T-helper 22 cell (primary cell): ENCODE measurements around the gene F7.
"Not testable (repeated sequence)": the region's sequence is repeated elsewhere in the genome, so short reads cannot be mapped to it uniquely, and the experiment has no call there.

Experiments used
- DNase-seq: peaks from one replicate; pipeline ENCODE4 v3.0.0-alpha.2; 2020; ENCODE audit warnings: low read depth

The F7 gene

GRCh38 chr13:113072376-113072775 is 33.2 kb upstream of the F7 start:
- no peak for DNase-seq

GRCh38 chr13:113073942-113074341 is 31.6 kb upstream of the F7 start:
- DNase-seq, result no peak

DNA sequence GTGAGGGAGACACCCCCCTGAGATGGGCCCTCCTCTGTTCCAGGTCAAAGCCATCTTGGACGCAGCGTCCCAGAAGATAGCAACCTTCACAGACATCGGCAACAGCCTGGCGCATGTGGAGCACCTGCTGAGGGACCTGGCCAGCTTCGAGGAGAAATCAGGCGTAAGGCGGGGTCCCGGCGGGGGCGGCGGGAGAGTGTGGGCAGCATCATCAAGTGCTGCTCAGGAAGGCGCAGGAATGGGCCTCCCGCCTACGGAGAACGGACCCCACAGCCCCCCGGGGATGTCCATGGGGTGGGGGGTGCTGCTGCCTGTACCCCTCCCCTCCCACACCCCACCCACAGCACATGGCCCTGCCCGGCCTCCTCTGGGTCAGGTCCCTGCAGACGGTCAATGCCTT is 31.2 kb upstream of the F7 start:
- no peak for DNase-seq

DNA sequence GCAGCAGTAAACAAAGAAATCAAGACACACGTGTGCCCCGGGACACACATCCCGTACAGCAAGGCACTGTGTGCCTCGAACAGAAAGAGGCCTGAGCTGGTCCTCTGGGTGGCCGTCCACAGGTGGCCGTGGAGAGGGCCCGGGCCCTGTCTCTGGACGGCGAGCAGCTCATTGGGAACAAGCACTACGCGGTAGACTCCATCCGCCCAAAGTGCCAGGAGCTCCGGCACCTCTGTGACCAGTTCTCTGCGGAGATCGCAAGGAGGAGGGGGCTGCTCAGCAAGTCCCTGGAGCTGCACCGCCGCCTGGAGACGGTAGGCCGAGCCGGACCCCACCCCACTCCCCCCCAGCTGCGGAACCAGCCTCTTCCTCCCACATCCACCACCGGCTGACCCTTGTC is 30.7 kb upstream of the F7 start:
- DNase-seq, result no peak

GRCh38 chr13:113075711-113076110 is 29.9 kb upstream of the F7 start:
- DNase-seq, result no peak

- no peak for DNase-seq
Measured at GRCh38 chr13:113076681-113077401, 28.8 kb upstream of the F7 start.

DNA sequence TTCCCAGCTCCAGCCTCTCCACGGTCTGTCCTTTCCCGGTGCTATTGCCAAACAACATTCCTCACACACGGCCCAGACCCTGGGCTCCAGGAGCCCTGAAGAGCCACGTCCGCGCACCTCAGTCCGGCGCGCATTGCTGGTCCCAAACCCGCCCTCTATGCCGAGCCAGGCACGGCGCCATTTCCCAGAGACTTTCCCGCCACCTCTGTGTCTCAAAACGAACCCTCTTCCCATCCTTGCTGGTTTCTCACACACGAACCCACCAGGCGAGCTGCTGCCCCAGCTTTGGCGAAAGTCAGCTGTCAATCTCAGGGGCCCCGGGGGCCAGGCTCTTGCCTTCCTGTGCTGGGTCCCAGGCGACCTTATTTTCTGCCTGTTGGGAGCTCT is 28.0 kb upstream of the F7 start:
- no peak for DNase-seq

- DNase-seq, result no peak
Measured at GRCh38 chr13:113077953-113078901, 27.4 kb upstream of the F7 start.

GRCh38 chr13:113078902-113079780 is 26.4 kb upstream of the F7 start:
- DNase-seq, result no peak

GRCh38 chr13:113079781-113080080 is 25.9 kb upstream of the F7 start:
- DNase-seq, result not testable (repeated sequence)

GRCh38 chr13:113080361-113080831 is 25.2 kb upstream of the F7 start:
- no peak for DNase-seq

DNA sequence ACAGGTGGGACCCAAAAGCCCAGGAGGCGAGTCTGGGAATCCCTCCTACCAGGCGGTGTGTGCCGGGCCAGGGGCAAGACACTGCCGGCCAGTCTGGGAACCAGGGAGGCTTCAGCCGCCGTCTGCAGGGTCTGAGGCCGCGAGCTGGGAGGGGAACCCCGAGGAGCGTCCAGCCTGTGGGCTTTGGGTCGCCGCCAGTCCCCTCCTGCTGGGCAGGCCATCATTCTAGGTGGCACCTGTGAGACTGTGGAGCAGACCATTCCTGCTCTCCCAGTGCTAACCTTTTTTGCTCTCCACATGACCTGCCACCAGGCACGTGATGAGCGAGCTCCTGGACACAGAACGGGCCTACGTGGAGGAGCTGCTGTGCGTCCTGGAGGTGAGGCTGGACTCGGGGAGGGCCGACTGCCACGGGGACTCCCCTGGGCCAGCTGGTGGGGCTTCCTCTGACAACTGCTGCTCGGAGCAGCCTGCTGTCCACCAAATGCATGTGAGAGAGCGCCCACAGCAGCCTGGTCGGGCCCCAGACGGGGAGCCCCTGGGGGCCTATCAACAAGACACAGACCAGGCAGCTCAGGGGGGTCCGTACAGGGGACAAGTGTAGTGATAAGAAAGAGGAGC is 24.6 kb upstream of the F7 start:
- DNase-seq, result no peak

DNA sequence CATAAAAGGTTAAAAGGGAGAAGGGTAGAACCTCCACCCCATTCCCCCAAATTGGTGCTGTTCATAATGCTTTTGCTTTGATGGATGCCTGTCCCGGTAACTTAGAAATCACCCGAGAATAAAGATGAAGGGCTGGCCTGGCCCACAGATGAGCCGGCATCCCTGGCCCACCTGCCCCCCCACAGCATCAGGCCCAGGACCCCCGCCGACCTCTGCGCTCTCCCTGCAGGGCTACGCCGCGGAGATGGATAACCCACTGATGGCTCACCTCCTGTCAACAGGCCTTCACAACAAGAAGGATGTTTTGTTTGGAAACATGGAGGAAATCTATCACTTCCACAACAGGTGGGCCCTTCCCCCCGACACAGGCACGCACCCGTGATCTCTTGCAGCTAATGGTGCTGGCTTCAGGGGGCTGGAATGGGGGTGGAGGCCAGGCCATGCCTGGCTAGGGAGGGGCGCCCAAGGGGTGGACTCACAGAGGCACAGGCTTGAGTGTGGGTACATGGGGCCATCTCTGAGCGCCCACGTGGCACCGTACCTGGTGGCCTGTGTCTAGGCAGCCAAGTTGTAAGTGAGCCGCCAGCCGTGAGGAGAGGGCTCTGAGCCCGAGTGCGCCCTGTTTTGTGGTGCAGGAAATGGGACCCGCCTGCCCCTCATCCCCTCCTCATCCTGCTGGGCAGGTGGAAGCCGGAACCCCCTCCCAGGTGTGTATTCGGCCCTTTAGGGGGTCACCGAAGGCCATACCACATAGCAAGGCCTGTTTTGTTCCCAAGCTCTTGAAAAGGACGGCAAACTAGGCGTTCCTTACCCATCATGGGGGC is 23.2 kb upstream of the F7 start:
- DNase-seq, result no peak

DNA sequence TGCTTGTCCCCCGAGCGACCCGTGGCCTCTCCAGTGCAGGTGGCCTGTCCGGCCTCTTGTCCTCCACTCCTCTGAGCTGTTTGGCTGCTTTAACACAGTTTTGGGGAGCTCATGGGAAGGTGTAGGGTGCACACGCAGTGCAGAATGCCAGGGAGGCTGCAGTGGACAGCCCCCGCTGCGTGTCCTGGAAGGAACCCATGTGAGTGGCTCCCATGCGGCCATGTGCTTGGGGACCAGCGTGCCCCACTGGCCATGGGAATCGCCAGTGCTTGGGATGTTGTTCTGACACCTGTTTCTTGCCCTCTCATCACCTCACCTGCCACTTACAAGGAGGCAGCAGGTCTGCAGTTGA is 22.6 kb upstream of the F7 start:
- DNase-seq, result no peak

GRCh38 chr13:113083402-113084061 is 22.1 kb upstream of the F7 start:
- DNase-seq, result no peak

DNA sequence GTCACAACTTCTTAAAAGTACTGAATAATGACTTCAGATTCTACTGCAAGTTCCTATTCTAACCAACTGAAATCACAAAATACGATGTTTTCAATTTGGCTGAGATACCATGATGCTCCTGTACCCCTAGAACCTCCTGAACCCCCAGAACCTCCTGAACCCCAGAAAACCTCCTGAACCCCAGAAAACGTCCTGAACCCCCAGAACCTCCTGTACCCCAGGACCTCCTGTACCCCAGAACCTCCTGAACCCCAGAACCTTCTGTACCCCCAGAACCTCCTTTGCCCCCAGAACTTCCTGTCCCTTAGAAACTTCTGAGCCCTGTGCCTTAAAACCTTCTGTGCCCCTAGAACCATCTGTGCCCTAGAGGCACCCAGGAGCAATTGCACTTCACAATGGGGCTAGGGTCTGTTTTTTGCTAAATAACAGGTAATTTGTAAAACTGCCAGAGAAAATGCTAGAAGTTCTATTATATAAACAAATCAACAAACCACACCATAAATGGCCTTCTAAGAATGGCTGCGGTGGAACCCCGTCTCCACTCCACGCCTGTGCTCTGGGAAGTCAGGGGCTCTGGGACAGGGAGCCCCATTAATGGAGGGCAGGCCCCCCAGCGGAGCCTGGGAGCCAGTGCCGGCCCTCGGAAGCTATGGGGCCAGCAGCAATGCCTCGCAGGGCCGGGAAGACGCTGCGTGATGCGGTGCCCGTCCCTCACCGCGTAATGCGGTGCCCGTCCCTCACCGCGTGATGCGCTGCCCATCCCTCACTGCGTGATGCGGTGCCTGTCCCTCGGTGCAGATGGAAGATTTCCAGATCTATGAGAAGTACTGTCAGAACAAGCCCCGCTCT is 21.3 kb upstream of the F7 start:
- no peak for DNase-seq

GRCh38 chr13:113084943-113085540 is 20.5 kb upstream of the F7 start:
- no peak for DNase-seq

DNA sequence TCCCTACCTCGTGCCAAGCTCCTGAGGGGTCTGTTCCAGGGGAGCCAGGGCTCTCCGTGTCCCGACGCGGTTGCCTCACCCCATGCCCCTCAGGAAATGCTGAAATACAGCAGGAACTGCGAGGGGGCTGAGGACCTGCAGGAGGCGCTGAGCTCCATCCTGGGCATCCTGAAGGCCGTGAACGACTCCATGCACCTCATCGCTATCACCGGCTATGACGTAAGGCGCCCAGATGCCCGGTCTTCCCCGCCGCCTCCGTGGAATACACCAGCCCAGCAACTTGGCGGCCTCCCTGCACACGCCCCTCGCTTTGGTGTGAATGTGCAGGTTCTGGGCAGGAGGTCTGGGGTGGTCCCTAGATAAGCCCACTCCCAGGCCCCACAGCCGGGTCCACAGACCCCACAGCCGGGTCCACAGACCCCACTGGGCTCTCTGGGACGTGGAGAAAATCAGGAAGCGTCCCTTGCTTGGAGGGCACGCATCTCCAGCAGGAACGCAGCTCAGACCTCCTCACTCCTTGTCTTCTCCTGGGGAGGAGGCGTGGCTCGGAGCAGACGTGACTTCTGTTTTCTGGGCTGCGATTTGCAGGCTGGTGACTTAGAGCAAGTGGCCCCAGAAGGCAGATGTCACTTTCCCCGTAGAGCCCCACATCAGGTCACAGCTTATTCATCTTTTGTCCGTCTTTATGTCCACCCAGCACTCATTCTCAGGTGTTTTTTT is 19.4 kb upstream of the F7 start:
- no peak for DNase-seq
